Measurements from ENCODE around the gene PHKA2.

PHKA2 gene

GRCh38 chrX:18929775-18930174 lies 54.1 kb downstream of the PHKA2 start:
- no peak for DNase-seq

GRCh38 chrX:18927558-18927957 lies 56.4 kb downstream of the PHKA2 start:
- DNase-seq = peak; percentile 18

DNA sequence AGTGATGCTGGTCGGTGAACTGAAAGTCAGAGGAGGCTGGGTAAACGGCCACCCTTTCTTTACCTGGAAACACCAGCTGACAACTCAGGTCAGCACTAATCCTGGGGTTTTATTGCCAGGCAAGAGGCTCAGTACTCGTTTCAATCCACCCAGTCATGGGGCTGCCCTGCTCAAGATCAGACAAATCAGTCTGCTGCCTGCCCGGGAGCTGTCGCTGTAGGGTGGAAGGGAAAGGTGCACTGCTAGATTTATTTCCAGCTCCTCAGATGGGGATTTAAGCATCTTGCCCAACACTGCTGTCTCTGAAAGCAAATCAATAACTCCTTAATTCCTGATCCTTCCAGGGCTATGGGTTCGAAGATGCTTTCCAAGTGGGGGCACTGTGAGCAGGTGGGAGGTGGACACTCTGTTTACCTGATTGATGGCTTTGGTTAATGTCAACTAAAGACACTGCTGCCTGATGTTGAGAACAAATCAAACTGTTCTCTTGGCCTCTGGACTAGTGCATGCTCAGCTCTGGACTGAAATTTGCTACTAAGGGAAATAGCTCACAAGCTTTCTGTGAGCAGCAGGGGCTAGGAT lies 59.3 kb downstream of the PHKA2 start:
- no peak for DNase-seq

GRCh38 chrX:18920566-18920965 lies 63.3 kb downstream of the PHKA2 start:
- DNase-seq = no peak

DNA sequence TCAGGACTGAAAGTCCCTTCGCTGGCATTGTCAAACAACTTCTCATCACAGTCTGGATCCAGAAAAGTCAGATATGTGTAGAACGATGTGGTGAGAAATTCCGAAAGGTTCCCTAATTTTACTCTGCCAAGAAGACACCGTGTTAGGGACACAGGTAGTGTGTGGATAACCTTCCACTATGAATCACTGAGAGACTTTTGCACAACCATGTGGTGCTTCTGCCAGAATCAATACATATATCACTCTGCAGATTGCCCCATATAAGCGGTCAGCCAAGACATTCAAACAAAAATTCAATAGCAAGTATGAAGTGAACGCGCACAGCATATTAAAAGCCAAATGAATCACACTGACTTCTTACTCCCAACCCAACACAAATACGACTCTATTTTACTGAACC lies 63.8 kb downstream of the PHKA2 start:
- no peak for DNase-seq

- no peak for DNase-seq
Observed at GRCh38 chrX:18917831-18918230, 66.1 kb downstream of the PHKA2 start.

DNA sequence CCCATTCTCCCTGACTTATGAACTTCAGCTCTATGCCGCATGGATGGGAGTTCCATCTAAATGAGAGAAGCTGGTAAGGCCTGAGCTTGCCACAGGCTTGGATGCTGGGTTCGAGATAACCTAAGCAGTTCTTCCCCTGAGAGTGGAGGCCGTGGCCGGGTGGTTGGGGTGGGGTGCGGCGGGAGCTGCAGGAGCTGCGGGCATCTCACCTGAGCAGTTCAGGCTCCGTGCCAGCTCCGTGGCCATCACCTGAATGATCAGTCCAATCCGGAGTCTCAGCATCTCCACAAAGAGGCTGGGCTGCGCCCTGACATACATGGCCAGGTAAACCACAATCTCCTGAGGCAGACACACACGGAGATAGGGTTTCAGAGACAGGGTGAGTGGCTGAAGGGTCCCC lies 77.6 kb downstream of the PHKA2 start:
- no peak for DNase-seq

GRCh38 chrX:18900401-18900976 lies 83.4 kb downstream of the PHKA2 start:
- DNase-seq = no peak

- no peak for DNase-seq
Observed at GRCh38 chrX:18899796-18900380, 84.0 kb downstream of the PHKA2 start.

DNA sequence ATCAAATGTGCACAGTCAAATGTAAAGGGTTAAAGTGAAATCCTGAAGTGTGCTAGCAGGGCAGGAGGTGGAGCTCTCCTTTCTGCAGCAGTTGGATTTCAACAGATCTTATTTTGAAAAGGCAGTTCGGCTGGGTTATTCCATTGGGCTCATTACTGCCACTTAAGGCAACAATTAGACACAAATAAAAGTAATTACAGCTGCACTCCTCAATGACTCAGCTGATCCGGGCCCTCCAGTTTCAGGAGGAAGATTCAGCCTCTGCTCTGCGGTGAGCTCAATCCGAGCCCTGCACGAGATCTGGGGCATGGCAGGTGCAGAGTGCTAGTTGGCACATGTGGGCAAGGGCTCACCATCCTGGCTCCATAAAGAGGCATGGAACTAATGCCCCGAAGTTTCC lies 85.4 kb downstream of the PHKA2 start:
- DNase-seq = no peak

GRCh38 chrX:18898091-18898490 lies 85.8 kb downstream of the PHKA2 start:
- no peak for DNase-seq

GRCh38 chrX:18897611-18898010 lies 86.3 kb downstream of the PHKA2 start:
- DNase-seq = no peak

DNA sequence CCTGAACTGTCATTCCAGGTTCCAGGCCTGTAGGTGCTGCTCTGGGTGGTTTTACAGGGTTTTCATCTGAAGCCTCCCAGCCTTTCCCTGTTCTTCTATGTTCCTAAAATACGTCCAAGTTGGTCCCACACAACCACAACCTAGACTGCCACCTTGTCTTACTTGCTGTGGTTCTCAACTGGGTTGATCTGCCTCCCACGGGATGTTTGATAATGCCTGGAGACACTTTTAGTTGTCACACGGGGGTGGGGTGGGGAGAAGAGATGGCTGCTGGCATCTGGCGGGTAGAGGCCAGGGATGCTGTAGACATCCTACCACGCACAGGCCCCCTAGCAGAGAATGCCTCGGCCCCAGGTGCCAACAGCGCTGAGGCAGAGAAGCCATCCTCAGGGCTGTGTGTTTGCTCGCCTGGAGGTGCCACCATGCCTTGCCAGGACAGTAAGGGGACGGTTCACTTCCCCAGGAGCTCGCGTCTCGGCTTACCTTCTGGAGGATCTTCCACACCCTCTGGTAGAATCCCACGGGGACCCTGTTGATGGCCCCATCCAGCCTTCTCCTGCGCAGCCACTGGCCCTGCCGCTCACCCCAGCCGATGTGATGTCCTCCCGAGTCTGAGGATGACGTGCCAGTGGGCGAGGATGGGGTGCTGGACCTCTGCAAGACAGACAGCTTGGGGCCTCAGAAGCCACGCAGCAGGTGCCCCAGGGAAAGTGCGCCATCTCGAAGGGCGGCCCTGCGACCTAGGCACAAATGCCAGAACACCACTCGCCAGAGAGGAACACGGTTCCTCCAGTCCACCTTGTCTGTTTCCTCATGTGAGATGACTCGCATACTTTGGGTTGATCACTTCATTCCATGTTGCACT lies 87.0 kb downstream of the PHKA2 start:
- DNase-seq = no peak

- DNase-seq = peak; percentile 34
Observed at GRCh38 chrX:18895189-18895951, 88.5 kb downstream of the PHKA2 start.

GRCh38 chrX:18894156-18894555 lies 89.8 kb downstream of the PHKA2 start:
- no peak for DNase-seq

- no peak for DNase-seq
Observed at GRCh38 chrX:18893536-18893935, 90.4 kb downstream of the PHKA2 start.

GRCh38 chrX:18892899-18893298 lies 91.0 kb downstream of the PHKA2 start:
- DNase-seq = no peak

DNA sequence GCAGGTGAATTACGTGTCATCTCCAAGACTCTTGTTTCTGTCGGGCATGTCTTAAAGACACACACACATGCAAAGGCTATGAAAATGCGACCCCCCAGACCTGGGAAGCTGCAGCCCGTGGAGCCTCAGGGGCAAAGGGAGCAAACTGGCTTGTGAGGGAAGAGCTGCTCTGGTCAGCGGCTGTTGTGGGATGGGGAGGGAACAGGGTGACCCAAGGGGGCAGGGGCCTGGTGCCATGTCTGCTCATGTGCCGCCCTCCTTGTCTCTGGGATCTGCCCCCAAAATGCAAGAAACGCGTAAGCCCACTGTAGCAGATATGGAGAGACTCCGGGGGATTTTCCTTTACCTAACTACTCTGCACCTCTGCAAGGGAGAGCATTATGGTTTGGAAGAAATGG lies 92.4 kb downstream of the PHKA2 start:
- no peak for DNase-seq

GRCh38 chrX:18890724-18891547 lies 93.0 kb downstream of the PHKA2 start:
- DNase-seq = no peak

- DNase-seq = no peak
Observed at GRCh38 chrX:18890049-18890381, 93.9 kb downstream of the PHKA2 start.

DNA sequence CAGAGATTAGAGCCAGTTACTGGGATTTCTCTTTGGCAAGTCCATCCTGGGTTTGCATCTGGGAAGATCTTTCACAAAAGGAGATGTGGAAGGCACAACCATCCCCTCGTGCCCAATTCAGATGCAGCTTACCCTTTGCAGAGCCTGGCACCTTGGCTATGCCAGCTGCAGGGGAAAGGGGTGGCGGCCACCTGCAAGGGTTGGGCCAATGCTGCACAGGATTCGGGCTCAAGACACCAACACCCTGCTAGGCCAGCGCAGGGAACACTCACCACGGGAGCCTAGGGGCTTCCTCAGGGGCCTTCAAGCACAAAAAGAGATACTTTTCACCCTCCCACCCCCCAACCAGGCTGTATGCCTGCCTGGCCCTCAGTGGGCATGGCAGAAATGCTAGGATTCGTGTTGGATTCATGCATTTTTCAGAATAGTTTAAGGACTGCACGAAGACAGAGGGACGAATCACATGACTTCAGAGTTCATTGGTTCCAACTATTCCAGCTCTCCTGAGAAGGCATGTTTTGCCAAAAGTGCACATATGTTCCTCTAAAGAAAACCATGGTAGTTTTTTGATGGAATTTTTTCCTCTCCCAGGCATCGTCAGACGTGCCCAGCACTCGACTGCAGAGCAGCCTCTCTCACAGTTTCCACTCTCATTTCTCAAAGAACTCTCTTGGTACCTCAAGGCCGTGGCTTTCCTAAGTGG lies 94.4 kb downstream of the PHKA2 start:
- DNase-seq = no peak

DNA sequence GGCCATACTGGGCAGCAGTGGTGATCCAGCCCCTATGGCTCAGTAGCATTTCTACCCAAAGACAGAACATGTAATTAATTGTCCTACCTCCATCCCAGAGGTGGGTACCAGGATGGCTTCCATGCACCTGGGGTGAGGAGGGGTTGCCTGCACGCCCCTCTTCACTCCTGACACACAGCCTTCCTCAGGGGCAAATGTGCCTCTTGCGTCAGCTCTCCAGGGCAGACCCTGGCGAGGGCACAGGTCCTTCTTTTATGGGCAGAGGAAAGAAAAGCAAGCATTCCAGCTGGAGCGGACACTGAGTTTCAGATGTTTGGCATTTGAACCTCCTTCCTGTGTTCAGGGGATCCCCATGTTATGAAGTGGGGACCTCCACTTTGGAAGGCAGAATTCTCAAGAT lies 95.6 kb downstream of the PHKA2 start:
- no peak for DNase-seq

Measured in NCI-H345 (cell line).